Caco-2 (cell line): Measurements from ENCODE around the gene FGR. TPM values are rescaled to one million over a fixed set of nuclear protein-coding genes. Genes with fewer than 3 reads are reported as not detected.

ENCODE experiments used
- BruUV-seq: library from RNA; stranded (reverse); fragments of 400-500 nt; replicated peaks from 2 replicates; lab custom pipeline; 2021; lab: Mats Ljungman, UMichigan
- CTCF ChIA-PET: fragments of 300-600 bp; sonication (Branson Sonifier 250); formaldehyde crosslinking; loops from one replicate; lab custom pipeline; 2022; ENCODE audit warnings: antibody characterized with exemption; lab: Charles Lee
- POLR2A ChIA-PET: fragments of 300-600 bp; sonication (Branson Sonifier 250); formaldehyde crosslinking; loops from one replicate; lab custom pipeline; 2022; ENCODE audit warnings: antibody characterized with exemption; lab: Charles Lee
- DNase-seq, 2 experiments: peaks; one replicate each; pipeline versions ENCODE4 v3.0.0 to v3.0.0-alpha.2; 2020 to 2022
- H3K27me3 ChIP-seq: replicated peaks from 2 replicates; pipeline ENCODE4 v1.6.0; 2011; ENCODE audit warnings: low read length; ENCODE audit not compliant: control insufficient read depth, insufficient read depth
- H3K36me3 ChIP-seq: 2 replicates; pipeline ENCODE4 v1.5.1; 2011; ENCODE audit warnings: low read length; ENCODE audit not compliant: control insufficient read depth, insufficient read depth
- H3K4me1 ChIP-seq: fragments of 250-450 bp; sonication (Bioruptor Pico); 2 replicates; pipeline ENCODE4 v1.5.1; 2020; ENCODE audit warnings: mild to moderate bottlenecking
- H3K4me3 ChIP-seq: 2 replicates; pipeline ENCODE4 v1.5.1; 2011; ENCODE audit warnings: low read depth, mild to moderate bottlenecking, control low read depth, low read length
- H3K9me3 ChIP-seq: fragments of 250-450 bp; sonication (Bioruptor Pico); 2 replicates; pipeline ENCODE4 v1.5.1; 2020; ENCODE audit warnings: mild to moderate bottlenecking, moderate library complexity
- H3K27ac Mint-ChIP-seq: one replicate; pipeline ENCODE4 v1.8.0; 2022; ENCODE audit warnings: mixed read lengths; ENCODE audit not compliant: unreplicated experiment
- H3K27me3 Mint-ChIP-seq: one replicate; pipeline ENCODE4 v1.8.0; 2022; ENCODE audit warnings: mixed read lengths; ENCODE audit not compliant: insufficient read depth, unreplicated experiment
- H3K36me3 Mint-ChIP-seq: one replicate; pipeline ENCODE4 v1.8.0; 2022; ENCODE audit warnings: mild to moderate bottlenecking, mixed read lengths; ENCODE audit not compliant: insufficient read depth, unreplicated experiment
- H3K4me1 Mint-ChIP-seq: one replicate; pipeline ENCODE4 v1.8.0; 2022; ENCODE audit warnings: low read depth, mixed read lengths; ENCODE audit not compliant: unreplicated experiment
- H3K4me3 Mint-ChIP-seq: one replicate; pipeline ENCODE4 v1.8.0; 2022; ENCODE audit warnings: mild to moderate bottlenecking, moderate library complexity, mixed read lengths; ENCODE audit not compliant: unreplicated experiment
- H3K9me3 Mint-ChIP-seq: one replicate; pipeline ENCODE4 v1.8.0; 2022; ENCODE audit warnings: mixed read lengths; ENCODE audit not compliant: unreplicated experiment
- CTCF ChIP-seq, 2 experiments: fragments of 200-600 bp in 1 of 2; IDR thresholded peaks; 1 replicate in 1 of 2; 2 replicates in 1 of 2; pipeline versions ENCODE4 v1.5.1 to v1.8.0; 2011 to 2022; ENCODE audit warnings: antibody characterized with exemption in 1 of 2, control low read depth in 1 of 2, inconsistent platforms in 1 of 2, low read depth in 1 of 2, low read length in 1 of 2, mild to moderate bottlenecking in 1 of 2, moderate library complexity in 1 of 2; ENCODE audit not compliant: insufficient read depth in 1 of 2, severe bottlenecking in 1 of 2, unreplicated experiment in 1 of 2
- intact Hi-C: fragments of 100-400 bp; cut with micrococcal nuclease; formaldehyde crosslinking; loops from one replicate; pipeline ENCODE4 v1.10.0; 2022; ENCODE audit not compliant: unreplicated experiment
- total RNA-seq: library from RNA; stranded (reverse); gene quantifications from 2 replicates; pipeline ENCODE4 v1.2.3, GENCODE V29; 2022

FGR gene
- total RNA-seq, 1 experiment from 2014 or later: not detected

GRCh38 chr1:27583479-27583878 lies 51.5 kb downstream of the FGR start:
- Histone ChIP-seq H3K27me3 (no peaks in the 10 kb centered on the region), H3K4me1 (no peaks in the 10 kb centered on the region), H3K4me3 (no peak overlapping the region), H3K36me3 (no peaks in the 10 kb centered on the region), H3K9me3 (no peaks in the 10 kb centered on the region)
- Mint-ChIP-seq H3K27ac (no peak overlapping the region), H3K4me1 (no peaks in the 10 kb centered on the region), H3K4me3 (no peak overlapping the region), H3K9me3 (no peaks in the 10 kb centered on the region), H3K27me3 (no peaks in the 10 kb centered on the region), H3K36me3 (peaks cover 14% of the 10 kb centered on the region)
- TF ChIP-seq CTCF (IDR thresholded peaks at IDR 0.05; ENCODE audit: insufficient read depth in 1 of 2, low read depth in 1 of 2, low read length in 1 of 2, severe bottlenecking in 1 of 2, unreplicated experiment in 1 of 2): no peak
- DNase-seq: no peak
- CTCF ChIA-PET: interaction anchor here (1.3 kb wide), 1 partner anchor 14 kb away, joined by 3 read pairs; no protein-coding TSS in a partner anchor
- BruUV-seq: no TSS peak
- POLR2A ChIA-PET: interaction anchor here (0.9 kb wide), 1 partner anchor 13 kb away, joined by 4 read pairs; no protein-coding TSS in a partner anchor
- intact Hi-C loops: no loop called here

GRCh38 chr1:27581823-27582243 lies 53.2 kb downstream of the FGR start:
- H3K4me3 Mint-ChIP-seq: no peak overlapping the region
- ChIA-PET POLR2A (no interaction called here), CTCF (interaction anchor here (1.0 kb wide), 1 partner anchor 25 kb away, joined by 5 read pairs; no protein-coding TSS in a partner anchor)
- Histone ChIP-seq H3K27me3 (no peaks in the 10 kb centered on the region), H3K9me3 (no peaks in the 10 kb centered on the region), H3K36me3 (no peaks in the 10 kb centered on the region), H3K4me3 (no peak overlapping the region), H3K4me1 (no peaks in the 10 kb centered on the region)
- H3K4me1 Mint-ChIP-seq: peaks cover 4% of the 10 kb centered on the region
- H3K36me3 Mint-ChIP-seq: peaks cover 14% of the 10 kb centered on the region
- H3K27me3 Mint-ChIP-seq: no peaks in the 10 kb centered on the region
- intact Hi-C loops: no loop called here
- H3K9me3 Mint-ChIP-seq: no peaks in the 10 kb centered on the region
- H3K27ac Mint-ChIP-seq: peak overlapping the region; percentile 7
- no peak for TF ChIP-seq CTCF (IDR thresholded peaks at IDR 0.05; ENCODE audit: insufficient read depth in 1 of 2, low read depth in 1 of 2, low read length in 1 of 2, severe bottlenecking in 1 of 2, unreplicated experiment in 1 of 2)
- no TSS peak for BruUV-seq
- DNase-seq: no peak

DNA sequence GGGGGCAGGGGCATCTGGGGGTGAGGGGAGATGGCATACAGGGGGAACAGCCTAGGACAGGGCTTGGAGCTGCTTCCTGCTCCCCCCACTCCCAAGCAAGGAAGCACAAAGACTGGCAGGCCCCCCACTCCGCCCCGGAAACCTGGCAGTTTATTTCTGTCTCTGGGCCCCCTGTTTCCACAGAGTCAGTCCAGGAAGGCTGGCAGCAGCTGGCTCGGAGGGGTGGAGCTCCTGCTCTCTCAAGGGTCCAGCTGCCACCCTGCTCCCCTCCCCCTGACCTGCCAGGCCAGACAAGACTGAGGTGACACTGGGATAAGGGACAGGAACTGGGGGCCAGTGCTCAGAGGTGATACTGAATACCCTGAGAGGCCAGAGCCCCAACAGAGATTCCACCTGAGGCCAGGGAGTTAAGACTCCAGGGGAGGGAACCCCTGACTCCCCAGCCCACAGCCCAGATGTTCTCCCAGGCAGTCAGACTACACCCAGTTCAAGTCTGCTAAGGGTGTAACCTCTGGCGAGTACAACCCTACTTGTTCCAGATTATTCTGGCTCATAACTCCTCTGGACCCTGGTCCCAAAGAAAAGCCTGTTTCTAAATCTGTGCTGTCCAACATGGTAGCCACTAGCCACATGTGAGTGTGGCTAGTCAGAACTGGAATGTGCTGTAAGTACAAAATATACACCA lies 57.3 kb downstream of the FGR start:
- peaks cover 27% of the 10 kb centered on the region for H3K4me1 ChIP-seq
- peaks cover 11% of the 10 kb centered on the region for H3K36me3 Mint-ChIP-seq
- no peak overlapping the region for H3K27ac Mint-ChIP-seq
- H3K9me3 Mint-ChIP-seq: no peaks in the 10 kb centered on the region
- H3K4me3 ChIP-seq: no peak overlapping the region
- no peak for TF ChIP-seq CTCF (IDR thresholded peaks at IDR 0.05; ENCODE audit: insufficient read depth in 1 of 2, low read depth in 1 of 2, low read length in 1 of 2, severe bottlenecking in 1 of 2, unreplicated experiment in 1 of 2)
- H3K4me3 Mint-ChIP-seq: no peak overlapping the region
- ChIA-PET CTCF (interaction anchor here (0.6 to 3.3 kb wide), 2 partner anchors 21 to 29 kb away, joined by 3 to 37 read pairs; no protein-coding TSS in a partner anchor), POLR2A (no interaction called here)
- peaks cover 17% of the 10 kb centered on the region for H3K4me1 Mint-ChIP-seq
- intact Hi-C loops: no loop called here
- H3K27me3 ChIP-seq: no peaks in the 10 kb centered on the region
- no peak for DNase-seq
- H3K9me3 ChIP-seq: no peaks in the 10 kb centered on the region
- no peaks in the 10 kb centered on the region for H3K27me3 Mint-ChIP-seq
- no TSS peak for BruUV-seq
- no peaks in the 10 kb centered on the region for H3K36me3 ChIP-seq
